Thymus (tissue), 11 donors: ENCODE measurements around the gene BICD1. TPM values are rescaled to one million over a fixed set of nuclear protein-coding genes. Genes with fewer than 3 reads are reported as not detected.
"Not testable (repeated sequence)": the region's sequence is repeated elsewhere in the genome, so short reads cannot be mapped to it uniquely, and the experiment has no call there.

Experiments used
- DNase-seq, 9 donors: peaks; one replicate each; pipeline ENCODE4 v3.0.0-alpha.2; 2013; ENCODE audit warnings: low spot score in 9 of 9, low read depth in 6 of 9, missing footprints in 1 of 9
- H3K27ac ChIP-seq, 2 donors: one replicate each; pipeline ENCODE4 v1.5.1; 2013; ENCODE audit warnings: control low read depth in 1 of 2, low read depth in 1 of 2, low read length in 1 of 2, mild to moderate bottlenecking in 1 of 2, moderate library complexity in 1 of 2
- H3K27me3 ChIP-seq, 2 donors: one replicate each; pipeline ENCODE4 v1.5.1; 2013; ENCODE audit warnings: low read length in 1 of 2; ENCODE audit not compliant: control insufficient read depth in 2 of 2, insufficient read depth in 1 of 2
- H3K36me3 ChIP-seq, 2 donors: one replicate each; pipeline ENCODE4 v1.5.1; 2013; ENCODE audit warnings: low read length in 1 of 2, mild to moderate bottlenecking in 1 of 2, moderate library complexity in 1 of 2; ENCODE audit not compliant: control insufficient read depth in 2 of 2, insufficient read depth in 2 of 2
- H3K4me1 ChIP-seq, 2 donors: one replicate each; pipeline ENCODE4 v1.5.1; 2013; ENCODE audit warnings: low read length in 2 of 2; ENCODE audit not compliant: control insufficient read depth in 2 of 2, insufficient read depth in 2 of 2
- H3K4me3 ChIP-seq, 2 donors: one replicate each; pipeline ENCODE4 v1.5.1; 2013; ENCODE audit warnings: low read length in 2 of 2, control low read depth in 1 of 2, mild to moderate bottlenecking in 1 of 2
- H3K9me3 ChIP-seq, 2 donors: one replicate each; pipeline ENCODE4 v1.5.1; 2013; ENCODE audit warnings: low read length in 1 of 2, mild to moderate bottlenecking in 1 of 2; ENCODE audit not compliant: control insufficient read depth in 2 of 2, insufficient read depth in 1 of 2
- WGBS: extraction: QIAGEN DNeasy Blood & Tissue Kit; methylation state at CpG from one replicate; pipeline ENCODE4 v1.1.7; 2013; 5-methylcytosine and 5-hydroxymethylcytosine counted together
- polyA plus RNA-seq: library from polyadenylated mRNA; stranded (reverse); fragments of 200-250 nt; gene quantifications from one replicate; pipeline ENCODE4 v1.2.3, GENCODE V29; 2013
- total RNA-seq: library from RNA; stranded (reverse); fragments of 120-200 nt; gene quantifications from one replicate; pipeline ENCODE4 v1.2.4, GENCODE V29; 2013
- donor health status: healthy.

The BICD1 gene
- total and polyA plus RNA-seq, 2 donors = 5.5 to 12.1 TPM

DNA sequence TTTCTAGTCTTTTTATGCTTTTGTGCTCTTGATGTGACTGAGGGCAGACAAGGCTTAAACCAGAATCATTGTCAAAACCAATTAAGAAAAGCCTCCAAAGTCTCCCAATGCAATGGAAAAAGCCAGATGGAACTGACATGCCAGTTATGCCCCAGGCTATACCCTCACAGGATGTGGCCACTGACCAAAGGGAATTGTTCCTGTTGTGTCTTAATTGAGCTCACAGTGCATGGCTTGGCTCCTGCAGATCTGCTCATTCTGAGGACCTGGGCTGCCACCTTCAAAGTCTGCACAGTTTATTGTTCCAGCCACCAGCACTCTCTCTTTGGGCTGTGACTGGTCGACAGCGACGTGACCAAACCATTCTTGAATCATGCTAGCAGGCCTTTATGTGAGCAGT lies 17.1 kb upstream of the BICD1 start:
- Histone ChIP-seq H3K27ac (no peak overlapping the region), H3K9me3 (no peaks in the 10 kb centered on the region), H3K4me1 (no peaks in the 10 kb centered on the region), H3K27me3 (no peaks in the 10 kb centered on the region), H3K4me3 (no peak overlapping the region), H3K36me3 (no peaks in the 10 kb centered on the region)
- no peak for DNase-seq
- 99% methylated on average over 3 of the region's 3 CpGs for WGBS

DNA sequence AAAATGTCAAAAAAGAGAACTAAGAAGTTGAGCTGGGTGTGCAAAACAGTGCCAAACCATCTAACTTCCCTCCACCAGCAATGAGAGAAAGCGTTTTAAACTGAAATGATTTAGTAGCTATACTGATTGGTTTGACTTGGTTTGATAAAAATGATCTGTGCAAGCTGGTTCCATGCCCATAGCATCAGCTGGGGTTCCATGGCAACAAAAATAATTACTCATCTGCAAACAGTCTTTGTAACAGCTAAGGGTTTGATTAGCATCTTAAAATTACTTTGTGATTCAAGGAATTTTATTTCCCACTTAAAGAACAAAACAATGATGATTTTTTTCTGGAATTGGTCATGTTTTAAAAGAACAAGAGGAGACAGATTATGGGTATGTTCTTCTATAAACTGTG lies 15.0 kb upstream of the BICD1 start:
- Histone ChIP-seq H3K27me3 (no peaks in the 10 kb centered on the region), H3K36me3 (no peaks in the 10 kb centered on the region), H3K4me1 (no peaks in the 10 kb centered on the region), H3K27ac (no peak overlapping the region), H3K9me3 (no peaks in the 10 kb centered on the region), H3K4me3 (no peak overlapping the region)
- DNase-seq = no peak
- 97% methylated on average over 1 of the region's 1 CpG for WGBS

DNA sequence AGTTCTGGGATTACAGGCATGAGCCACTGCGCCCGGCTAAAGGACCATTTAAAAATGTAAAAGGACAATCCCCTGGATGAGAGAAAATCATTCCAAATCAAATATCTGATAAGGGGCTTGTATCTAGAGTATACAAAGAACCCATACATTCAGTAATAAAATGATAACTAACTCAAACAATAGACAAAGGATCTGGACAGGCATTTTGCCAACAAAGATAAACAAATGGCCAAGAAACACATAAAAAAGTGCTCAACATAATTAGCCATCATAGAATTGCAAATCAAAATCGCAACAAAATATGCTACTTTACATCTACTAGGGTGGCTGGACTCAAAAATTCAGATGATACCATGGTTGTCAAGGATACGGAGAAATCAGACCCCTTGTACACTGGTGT lies 8.5 kb upstream of the BICD1 start:
- H3K27me3 ChIP-seq = no peaks in the 10 kb centered on the region
- no peaks in the 10 kb centered on the region for H3K4me1 ChIP-seq
- no peaks in the 10 kb centered on the region for H3K9me3 ChIP-seq
- no peak for DNase-seq
- no peak overlapping the region for H3K27ac ChIP-seq
- H3K4me3 ChIP-seq = no peak overlapping the region
- WGBS = 83% methylated on average over 4 of the region's 4 CpGs
- no peaks in the 10 kb centered on the region for H3K36me3 ChIP-seq

DNA sequence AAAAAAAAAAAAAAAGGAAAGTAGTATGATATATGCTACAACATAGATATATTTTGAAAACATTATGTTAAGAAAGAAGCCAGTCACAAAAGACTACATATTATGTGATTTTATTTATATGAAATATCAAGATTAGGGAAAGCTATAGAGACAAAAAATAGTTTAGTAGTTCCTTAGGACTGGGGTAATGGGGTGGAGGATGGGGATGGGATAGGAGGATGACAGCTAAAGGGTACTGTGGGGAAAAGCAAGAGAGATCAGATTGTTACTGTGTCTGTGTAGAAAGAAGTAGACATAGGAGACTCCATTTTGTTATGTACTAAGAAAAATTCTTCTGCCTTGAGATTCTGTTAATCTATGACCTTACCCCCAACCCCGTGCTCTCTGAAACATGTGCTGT lies 7.4 kb upstream of the BICD1 start:
- not testable (repeated sequence) for H3K27me3 ChIP-seq, H3K4me1 ChIP-seq, H3K27ac ChIP-seq, DNase-seq, H3K9me3 ChIP-seq, H3K36me3 ChIP-seq, H3K4me3 ChIP-seq
- no CpG with 5 or more reads among the region's 1 CpG for WGBS

DNA sequence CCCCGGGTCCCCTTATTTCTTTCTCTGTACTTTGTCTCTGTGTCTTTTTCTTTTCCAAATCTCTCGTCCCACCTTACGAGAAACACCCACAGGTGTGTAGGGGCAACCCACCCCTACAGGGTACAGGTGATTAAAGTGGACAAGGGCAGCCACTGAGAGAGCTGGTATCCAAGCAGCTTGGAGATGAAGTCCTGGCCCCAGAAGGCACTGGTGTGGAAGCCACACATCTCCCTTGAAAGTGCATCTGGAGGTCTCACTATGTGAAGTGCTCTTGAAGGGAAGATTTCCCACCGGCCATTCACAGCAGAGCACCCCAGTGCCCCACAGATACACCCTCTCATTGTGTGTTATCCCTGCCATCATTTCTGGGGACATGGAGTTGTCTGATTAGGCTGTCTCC lies 6.3 kb upstream of the BICD1 start:
- Histone ChIP-seq H3K4me3 (no peak overlapping the region), H3K27me3 (no peaks in the 10 kb centered on the region), H3K27ac (no peak overlapping the region), H3K9me3 (no peaks in the 10 kb centered on the region), H3K36me3 (no peaks in the 10 kb centered on the region), H3K4me1 (no peaks in the 10 kb centered on the region)
- 97% methylated on average over 4 of the region's 4 CpGs for WGBS
- DNase-seq = no peak

DNA sequence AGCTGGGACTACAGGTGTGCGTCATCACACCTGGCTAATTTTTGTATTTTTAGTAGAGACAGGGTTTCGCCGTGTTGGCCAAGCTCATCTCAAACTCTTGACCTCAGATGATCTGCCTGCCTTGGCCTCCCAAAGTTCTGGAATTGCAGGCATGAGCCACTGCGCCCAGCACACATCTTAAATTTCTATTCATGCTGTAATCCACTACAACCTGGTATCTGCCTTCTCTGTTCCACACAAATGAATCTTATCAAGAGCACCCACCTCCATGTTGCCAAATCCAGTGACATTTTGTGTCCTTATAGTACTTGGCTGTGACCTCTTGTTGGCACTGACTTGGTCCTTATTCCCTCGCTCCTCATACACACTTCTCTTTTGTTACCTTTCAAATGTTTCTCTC lies 5.8 kb upstream of the BICD1 start:
- Histone ChIP-seq H3K9me3 (no peaks in the 10 kb centered on the region), H3K27me3 (no peaks in the 10 kb centered on the region), H3K27ac (no peak overlapping the region), H3K36me3 (no peaks in the 10 kb centered on the region), H3K4me3 (no peak overlapping the region), H3K4me1 (no peaks in the 10 kb centered on the region)
- DNase-seq = no peak
- 100% methylated on average over 5 of the region's 5 CpGs for WGBS

DNA sequence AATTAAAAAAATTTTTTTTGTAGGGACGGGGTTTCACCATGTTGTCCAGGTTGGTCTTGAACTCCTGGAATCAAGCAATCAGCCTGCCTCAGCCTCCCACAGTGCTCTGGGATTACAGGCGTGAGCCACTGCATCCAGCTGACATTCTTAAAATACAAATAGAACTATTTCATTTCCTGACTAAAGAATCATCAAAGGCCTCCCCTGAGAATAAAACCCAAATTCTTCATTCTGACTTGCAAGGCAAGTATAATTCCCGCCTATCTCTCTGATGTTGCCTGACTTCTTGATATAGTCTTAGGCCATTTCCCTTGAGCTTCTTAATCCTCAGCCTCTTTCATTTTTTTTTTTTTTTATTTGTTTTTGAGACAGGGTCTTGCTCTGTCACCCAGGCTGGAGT lies 4.4 kb upstream of the BICD1 start:
- WGBS = 92% methylated on average over 3 of the region's 3 CpGs
- no peak overlapping the region for H3K4me3 ChIP-seq

DNA sequence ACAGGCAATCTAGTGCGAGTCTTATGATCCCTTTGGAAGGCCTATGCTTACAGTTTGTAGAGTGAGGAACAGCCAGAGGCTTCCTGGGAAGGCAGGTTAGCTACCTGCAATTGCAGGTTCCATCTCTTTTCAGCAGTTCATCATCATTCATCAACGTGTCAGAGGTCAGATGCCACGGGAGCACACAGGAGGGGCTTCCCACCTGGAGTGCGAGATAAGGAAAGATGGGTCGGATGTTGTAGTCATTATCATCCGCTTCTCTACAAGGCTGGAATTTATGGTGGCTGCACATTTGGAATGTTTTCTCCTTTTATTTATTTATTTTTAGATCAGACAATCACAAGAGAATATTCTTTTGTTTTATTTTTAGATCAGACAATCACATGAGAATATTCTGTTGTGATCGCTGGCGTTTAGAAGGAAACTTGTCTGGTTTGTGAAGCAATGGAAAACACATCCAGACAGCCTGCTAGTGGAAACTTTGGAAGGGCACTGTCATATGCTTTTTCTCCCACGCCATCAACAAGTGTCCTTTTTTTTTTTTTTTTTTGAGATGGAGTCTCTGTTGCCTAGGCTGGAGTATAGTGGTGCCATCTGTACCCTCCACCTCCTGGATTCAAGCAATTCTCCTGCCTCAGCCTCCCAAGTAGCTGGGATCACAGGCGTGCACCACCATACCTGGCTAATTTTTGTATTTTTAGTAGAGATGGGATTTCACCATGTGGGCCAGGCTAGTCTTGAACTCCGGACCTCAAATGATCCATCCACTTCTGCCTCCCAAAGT lies 1.9 kb upstream of the BICD1 start:
- no peak for DNase-seq
- 97% methylated on average over 11 of the region's 11 CpGs for WGBS
- peaks cover 0 to 11% of the 10 kb centered on the region in 2 donors for H3K4me1 ChIP-seq

More for the DNA sequence above, 4.4 kb upstream of the BICD1 start:
- DNase-seq = no peak
- Histone ChIP-seq H3K9me3 (no peaks in the 10 kb centered on the region), H3K36me3 (no peaks in the 10 kb centered on the region), H3K27ac (no peak overlapping the region), H3K27me3 (no peaks in the 10 kb centered on the region), H3K4me1 (peaks cover 0 to 4% of the 10 kb centered on the region in 2 donors)

DNA sequence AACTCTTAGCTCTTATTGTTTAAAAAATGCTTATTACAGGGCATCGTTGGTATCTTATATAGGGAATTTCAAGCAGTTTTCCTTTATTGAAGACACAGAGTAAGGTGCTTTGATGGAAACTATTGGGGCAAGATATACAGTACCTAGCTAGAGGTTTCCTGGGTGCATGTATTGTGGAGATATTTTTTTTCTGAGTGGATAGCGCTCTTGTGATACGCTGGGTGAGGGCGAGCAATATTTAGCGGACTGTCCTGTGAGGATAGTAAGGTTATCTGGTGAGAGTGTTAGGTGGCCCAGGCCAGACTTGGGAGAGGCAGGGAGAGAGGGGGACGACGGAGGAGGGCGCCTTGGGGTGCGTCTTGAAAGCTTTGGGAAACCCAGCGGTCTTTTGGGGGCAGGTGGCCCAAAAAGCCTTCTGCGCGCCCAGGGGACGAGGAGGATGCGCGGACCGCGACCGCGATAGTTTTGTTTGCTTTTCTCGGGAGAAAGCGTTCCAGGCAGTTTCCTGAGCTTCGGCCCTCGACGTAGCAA lies 596 bp upstream of the BICD1 start:
- peak overlapping the region; percentile 13 to 77 for H3K27ac ChIP-seq
- H3K4me3 ChIP-seq = peak overlapping the region; percentile 73 to 77
- peaks cover 0 to 11% of the 10 kb centered on the region in 2 donors for H3K4me1 ChIP-seq
- H3K27me3 ChIP-seq = no peaks in the 10 kb centered on the region
- H3K36me3 ChIP-seq = no peaks in the 10 kb centered on the region
- H3K9me3 ChIP-seq = no peaks in the 10 kb centered on the region
- WGBS = 21% methylated on average over 24 of the region's 24 CpGs
- DNase-seq = no peak

More for the DNA sequence above, 1.9 kb upstream of the BICD1 start:
- Histone ChIP-seq H3K4me3 (no peak overlapping the region), H3K27me3 (no peaks in the 10 kb centered on the region), H3K36me3 (no peaks in the 10 kb centered on the region), H3K9me3 (no peaks in the 10 kb centered on the region), H3K27ac (no peak overlapping the region)
